ENCODE data around the gene COX4I1.

DNA sequence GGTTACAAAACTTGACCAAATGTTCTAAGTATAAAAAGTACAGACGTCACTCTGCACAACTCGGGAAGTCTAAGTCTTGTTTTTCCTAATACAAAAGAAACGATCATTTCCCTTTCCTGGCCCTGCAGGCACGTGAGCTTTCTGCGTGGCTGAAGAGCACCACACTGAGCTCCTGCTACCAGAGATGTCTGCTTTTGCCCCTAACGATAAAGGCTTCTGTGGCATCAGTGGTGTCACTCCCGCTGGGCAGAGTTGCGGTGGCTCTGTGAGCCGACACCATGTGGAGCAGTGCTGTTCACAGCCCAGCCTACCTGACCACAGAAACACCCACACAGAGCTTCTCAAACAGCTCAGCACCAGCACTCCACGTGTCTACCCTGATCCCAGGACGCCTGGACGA, 20.6 kb upstream of the COX4I1 start:
- TF ChIP-seq FOXA1 (IDR thresholded peaks at IDR 0.05) (no peak), SP1 (IDR thresholded peaks at IDR 0.05) (no peak)

All from HEK293T (cell line).